GM18526 (cell line): ENCODE measurements around the gene LPCAT1.
A peak's percentile ranks its signal among the peaks of the same experiment; 100 is the strongest.

Experiments used
- POLR2A ChIP-seq: IDR thresholded peaks from 3 replicates; pipeline ENCODE4 v1.6.1; 2011; ENCODE audit not compliant: insufficient read length; ENCODE audit errors: extremely low read depth

LPCAT1 gene

DNA sequence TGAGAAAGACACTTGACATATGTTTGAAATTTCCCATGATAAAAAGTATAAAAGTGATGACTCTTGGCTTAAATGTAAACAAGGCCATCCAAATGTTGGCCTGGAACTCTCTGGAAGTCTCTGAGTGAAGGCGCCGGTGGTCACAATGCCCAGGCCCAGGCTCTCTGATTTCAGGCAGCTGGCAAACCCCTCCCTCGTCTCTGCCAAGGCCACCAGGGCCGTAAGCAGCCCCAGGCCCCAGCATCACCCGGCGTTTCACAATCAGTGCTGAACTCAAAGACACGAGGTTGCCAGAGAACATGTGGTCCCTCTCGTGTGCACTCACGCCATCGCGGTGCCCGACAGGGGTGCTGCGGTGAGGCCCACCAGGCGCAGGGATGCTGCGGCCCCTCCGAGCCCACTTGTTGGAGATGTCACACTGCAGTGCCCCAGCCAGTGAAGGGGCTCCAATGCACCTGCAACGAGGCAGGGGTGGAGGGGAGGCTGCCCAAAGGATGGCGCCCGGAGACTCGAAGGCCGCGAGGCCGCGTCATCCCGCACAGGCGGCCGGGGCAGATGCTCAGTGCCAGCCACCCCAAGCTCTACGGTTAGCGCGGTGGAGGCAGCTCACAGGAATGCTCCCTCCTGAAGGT lies 15.0 kb downstream of the LPCAT1 start:
- TF ChIP-seq POLR2A = no peak

GRCh38 chr5:1507961-1508658 lies 15.7 kb downstream of the LPCAT1 start:
- TF ChIP-seq POLR2A = no peak

- TF ChIP-seq POLR2A = no peak
Observed at GRCh38 chr5:1507457-1507856, 16.3 kb downstream of the LPCAT1 start.

- no peak for TF ChIP-seq POLR2A
Observed at GRCh38 chr5:1507014-1507375, 16.8 kb downstream of the LPCAT1 start.

DNA sequence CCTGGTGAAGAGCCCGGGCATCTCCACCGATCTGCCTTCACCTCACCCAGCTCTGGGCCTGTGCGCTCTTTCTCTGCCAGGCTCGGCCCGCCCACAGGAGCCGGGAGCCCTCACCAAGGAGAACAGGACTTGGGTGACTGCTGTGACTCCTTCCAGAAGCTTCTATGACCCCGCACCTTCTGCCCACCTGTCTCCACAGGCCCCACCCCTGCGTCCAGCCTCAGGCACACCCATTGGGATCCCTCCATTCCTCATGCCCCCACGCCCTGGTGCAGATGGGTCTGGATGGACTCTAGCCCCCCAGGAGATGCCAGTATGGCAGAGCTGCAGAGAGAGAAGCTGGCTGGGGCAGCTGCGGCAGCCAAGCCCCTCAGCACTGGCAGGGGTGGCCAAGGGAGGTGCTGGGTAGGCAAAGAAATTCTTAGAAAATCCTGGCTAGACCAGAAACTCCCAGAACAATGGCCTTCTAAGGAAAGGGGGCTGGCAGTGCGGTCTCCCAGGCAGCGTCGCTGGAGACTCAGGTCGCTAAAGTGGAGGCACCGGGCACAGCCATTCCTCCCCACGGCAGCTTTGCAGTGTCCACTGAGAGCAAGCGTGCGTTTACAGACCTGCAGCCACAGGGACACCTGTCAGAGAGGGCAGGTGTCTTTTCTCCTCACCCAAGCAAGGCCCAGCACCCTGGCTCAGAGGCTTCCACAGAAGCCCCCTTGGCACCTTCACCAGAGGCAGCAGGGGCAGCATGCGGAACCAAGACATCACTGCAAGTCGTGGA lies 17.3 kb downstream of the LPCAT1 start:
- no peak for TF ChIP-seq POLR2A

DNA sequence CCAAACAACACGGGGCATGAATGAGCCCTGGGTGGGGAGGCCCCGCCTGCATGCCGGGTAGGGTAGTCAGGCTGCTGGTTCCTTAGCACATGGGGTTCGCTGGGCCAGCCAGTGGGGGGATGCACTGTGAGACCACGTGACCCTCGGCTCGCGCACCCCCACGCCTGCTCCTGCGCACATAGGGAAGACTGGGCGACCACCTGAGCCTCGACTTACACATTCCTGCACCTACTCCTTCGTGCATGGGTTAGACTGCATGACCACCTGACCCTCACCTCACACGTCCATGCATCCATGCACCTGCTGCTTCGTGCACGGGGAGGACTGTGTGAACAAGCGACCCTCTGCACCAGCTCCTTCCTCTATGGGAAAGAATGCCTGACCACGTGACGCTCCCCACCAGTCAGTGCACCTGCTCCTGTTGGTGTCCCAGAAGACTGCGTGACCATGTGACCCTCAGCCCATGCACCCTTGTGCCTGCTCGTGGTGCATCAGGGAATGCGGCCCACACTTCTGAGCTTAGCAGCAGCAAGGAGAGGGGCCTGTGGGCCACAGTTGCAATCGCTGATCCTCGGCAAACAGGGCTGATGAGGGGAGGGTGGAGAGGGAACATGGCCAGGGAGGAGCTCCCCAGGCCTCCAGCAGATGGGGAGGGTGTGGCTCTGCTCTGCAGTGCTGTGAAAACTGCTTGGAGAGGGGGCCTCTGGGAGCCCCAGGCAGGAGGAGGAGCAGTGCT lies 18.1 kb downstream of the LPCAT1 start:
- no peak for TF ChIP-seq POLR2A

DNA sequence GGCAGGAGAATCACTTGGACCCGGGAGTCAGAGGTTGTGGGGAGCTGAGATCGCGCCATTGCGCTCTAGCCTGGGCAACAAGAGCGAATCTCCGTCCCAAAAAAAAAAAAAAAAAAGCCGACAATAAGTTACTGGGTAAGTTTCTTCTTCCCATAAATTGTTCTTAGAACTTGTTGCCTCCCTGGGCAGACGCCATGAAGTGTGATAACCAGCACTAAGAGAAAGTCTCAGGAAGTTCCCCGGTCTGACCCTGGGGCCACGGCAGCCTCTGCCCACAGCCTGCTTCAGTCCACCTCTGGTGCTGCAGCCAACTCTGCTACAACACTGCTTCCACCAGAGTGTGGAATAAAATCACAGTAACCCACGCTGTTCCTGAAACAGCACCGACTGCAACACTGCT lies 19.1 kb downstream of the LPCAT1 start:
- TF ChIP-seq POLR2A = no peak

- TF ChIP-seq POLR2A = no peak
Observed at GRCh38 chr5:1504069-1504595, 19.6 kb downstream of the LPCAT1 start.

GRCh38 chr5:1503241-1504068 lies 20.3 kb downstream of the LPCAT1 start:
- TF ChIP-seq POLR2A = no peak

- TF ChIP-seq POLR2A = no peak
Observed at GRCh38 chr5:1502737-1503120, 21.0 kb downstream of the LPCAT1 start.

- peak; percentile 60 for TF ChIP-seq POLR2A
Observed at GRCh38 chr5:1502046-1502736, 21.6 kb downstream of the LPCAT1 start.

DNA sequence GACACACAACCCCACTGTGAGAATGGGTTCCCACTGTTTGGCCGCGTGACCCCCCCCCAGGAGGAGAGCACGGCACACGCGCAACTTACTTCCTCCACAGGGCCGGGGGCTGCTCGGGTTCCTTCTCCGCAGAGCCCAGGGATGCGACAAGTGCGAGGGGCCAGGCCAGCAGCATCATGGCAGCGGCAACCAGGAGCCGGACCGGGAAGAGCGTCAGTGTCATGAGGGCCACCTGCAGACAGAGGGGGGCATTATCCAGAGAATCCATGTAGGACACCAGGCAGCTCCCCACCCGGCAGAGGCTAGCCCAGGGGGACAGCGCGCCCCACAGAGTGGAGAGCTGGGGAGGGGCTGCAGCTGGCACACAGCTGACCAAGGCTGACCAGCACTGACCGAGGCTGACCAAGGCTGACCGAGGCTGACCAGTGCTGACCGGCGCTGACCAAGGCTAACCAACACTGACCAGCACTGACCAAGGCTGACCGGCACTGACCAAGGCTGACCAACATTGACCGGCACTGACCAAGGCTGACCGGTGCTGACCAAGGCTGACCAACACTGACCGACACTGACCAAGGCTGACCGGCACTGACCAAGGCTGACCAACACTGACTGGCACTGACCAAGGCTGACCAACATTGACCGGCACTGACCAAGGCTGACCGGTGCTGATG lies 22.3 kb downstream of the LPCAT1 start:
- no peak for TF ChIP-seq POLR2A

GRCh38 chr5:1500411-1501091 lies 23.2 kb downstream of the LPCAT1 start:
- TF ChIP-seq POLR2A = no peak
